ENCODE measurements around the gene BMP6. TPM values are rescaled to one million over a fixed set of nuclear protein-coding genes. Genes with fewer than 3 reads are reported as not detected.

The BMP6 gene
- total RNA-seq, 1 experiment from 2014 or later = 1.6 TPM

GRCh38 chr6:7681449-7681848 is 44.5 kb upstream of the BMP6 start:
- CTCF ChIA-PET = no interaction called here

More at GRCh38 chr6:7681449-7681848, 44.5 kb upstream of the BMP6 start:
- H3K4me3 ChIP-seq (replicated peaks in 1 of 2; ENCODE audit: low read depth in 1 of 2, low read length in 2 of 2) = no peak overlapping the region
- no peak overlapping the region for H2AFZ ChIP-seq (ENCODE audit: low read depth, low read length, poor library complexity, severe bottlenecking)
- ChIA-PET POLR2A (no interaction called here), RAD21 (ENCODE audit: low non-redundant PET in 1 of 2, low total read pairs in 2 of 2, uncharacterized antibody in 2 of 2, unreplicated experiment in 2 of 2) (no interaction called here)
- no peaks in the 10 kb centered on the region for H3K9me2 ChIP-seq (ENCODE audit: insufficient read depth)
- no peak for ATAC-seq
- BruUV-seq (replicated peaks) = no TSS peak
- no peaks in the 10 kb centered on the region for H3K4me1 ChIP-seq (ENCODE audit: control insufficient read depth in 1 of 2, insufficient read depth in 2 of 2, low read length in 2 of 2)
- DNase-seq (ENCODE audit: low read depth, low spot score) = no peak
- intact Hi-C loops (cut with micrococcal nuclease) = no loop called here
- no peak for TF ChIP-seq ATF3 (IDR thresholded peaks at IDR 0.05)
- TF ChIP-seq SP1 (IDR thresholded peaks at IDR 0.05; ENCODE audit: low read depth) = no peak
- no peak for TF ChIP-seq ZNF274 (IDR thresholded peaks at IDR 0.05; ENCODE audit: low read depth, low read length)
- no peak for TF ChIP-seq SIN3A (IDR thresholded peaks at IDR 0.05; ENCODE audit: low read depth)
- no peak for TF ChIP-seq CEBPB (IDR thresholded peaks at IDR 0.05; ENCODE audit: low read depth)
- TF ChIP-seq CBX3 (IDR thresholded peaks at IDR 0.05; ENCODE audit: low read depth) = no peak
- no peak for TF ChIP-seq EZH2 (IDR thresholded peaks at IDR 0.05)
- TF ChIP-seq TCF7L2 (IDR thresholded peaks at IDR 0.05; ENCODE audit: borderline replicate concordance, extremely low read depth, insufficient read depth, insufficient read length) = no peak
- no peak for TF ChIP-seq ELF1 (IDR thresholded peaks at IDR 0.05; ENCODE audit: borderline replicate concordance, low read depth)
- TF ChIP-seq REST (IDR thresholded peaks at IDR 0.05; ENCODE audit: low read depth) = no peak
- TF ChIP-seq MAX (IDR thresholded peaks at IDR 0.05) = no peak
- no peak for TF ChIP-seq EGR1 (IDR thresholded peaks at IDR 0.05; ENCODE audit: low read depth)
- no peak for TF ChIP-seq POLR2A (IDR thresholded peaks at IDR 0.05; ENCODE audit: borderline replicate concordance, extremely low read depth, insufficient read depth, insufficient read length)
- no peak for TF ChIP-seq POLR2AphosphoS5 (IDR thresholded peaks at IDR 0.05; ENCODE audit: low read depth, low read length)
- no peak for TF ChIP-seq SRF (IDR thresholded peaks at IDR 0.05; ENCODE audit: low read depth)
- no peak for TF ChIP-seq YY1 (IDR thresholded peaks at IDR 0.05; ENCODE audit: extremely low read depth, insufficient replicate concordance, low read depth, low read length)
- TF ChIP-seq CTCF (IDR thresholded peaks at IDR 0.05 in 2 of 3, conservative IDR thresholded peaks at IDR 0.05 in 1 of 3; ENCODE audit: borderline replicate concordance in 1 of 3, insufficient read depth in 1 of 3, low read depth in 2 of 3, low read length in 2 of 3) = no peak
- H3K4me2 ChIP-seq (ENCODE audit: low read length) = no peak overlapping the region
- H3K27me3 ChIP-seq (ENCODE audit: insufficient read depth, low read length) = no peaks in the 10 kb centered on the region
- no peaks in the 10 kb centered on the region for H3K79me2 ChIP-seq (ENCODE audit: insufficient read depth, low read length)
- no peak overlapping the region for H3K27ac ChIP-seq (ENCODE audit: low read depth, low read length)
- H3K9me3 ChIP-seq (ENCODE audit: control insufficient read depth in 1 of 2, insufficient read depth in 1 of 2, low read depth in 1 of 2, low read length in 2 of 2) = no peaks in the 10 kb centered on the region
- H3K9ac ChIP-seq (ENCODE audit: low read length) = no peak overlapping the region
- no peaks in the 10 kb centered on the region for H4K20me1 ChIP-seq (ENCODE audit: insufficient read depth)
- no peaks in the 10 kb centered on the region for H3K36me3 ChIP-seq (ENCODE audit: control insufficient read depth in 1 of 2, insufficient read depth in 2 of 2, low read length in 2 of 2)

Data from HCT116 (cell line).